ENCODE measurements around the gene SPANXB1. TPM values are rescaled to one million over a fixed set of nuclear protein-coding genes. Genes with fewer than 3 reads are reported as not detected.
"Not testable (repeated sequence)": the region's sequence is repeated elsewhere in the genome, so short reads cannot be mapped to it uniquely, and the experiment has no call there.

Gene SPANXB1
- total RNA-seq, 1 donor from 2014 or later = not detected

DNA sequence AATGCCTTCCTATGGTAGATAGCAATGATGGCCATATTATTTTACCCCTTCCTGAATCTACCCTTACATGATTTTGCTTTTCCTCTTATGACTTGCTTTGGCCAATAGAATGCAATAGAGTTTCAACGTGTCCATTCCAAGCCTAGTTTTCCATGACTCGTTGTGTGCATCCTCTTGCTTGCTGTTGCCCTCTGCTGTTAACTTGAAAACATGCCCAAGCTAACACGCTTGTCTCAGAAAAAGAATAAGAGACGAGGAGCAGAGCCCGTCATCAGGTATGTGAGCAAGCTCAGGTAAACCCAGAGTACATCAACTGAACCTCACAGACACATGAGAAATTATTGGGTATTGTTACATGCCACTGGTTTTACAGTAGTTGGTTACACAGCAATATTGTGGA is 49.7 kb downstream of the SPANXB1 start:
- H3K9me3 Mint-ChIP-seq; H3K27me3 Mint-ChIP-seq (ENCODE audit: low read depth); H3K36me3 Mint-ChIP-seq (ENCODE audit: low read depth); H3K4me1 Mint-ChIP-seq; H3K4me3 Mint-ChIP-seq; DNase-seq (ENCODE audit: low read depth, low spot score); H3K27ac Mint-ChIP-seq (ENCODE audit: unreplicated experiment): not testable (repeated sequence)
- TF ChIP-seq, protein P1, sequence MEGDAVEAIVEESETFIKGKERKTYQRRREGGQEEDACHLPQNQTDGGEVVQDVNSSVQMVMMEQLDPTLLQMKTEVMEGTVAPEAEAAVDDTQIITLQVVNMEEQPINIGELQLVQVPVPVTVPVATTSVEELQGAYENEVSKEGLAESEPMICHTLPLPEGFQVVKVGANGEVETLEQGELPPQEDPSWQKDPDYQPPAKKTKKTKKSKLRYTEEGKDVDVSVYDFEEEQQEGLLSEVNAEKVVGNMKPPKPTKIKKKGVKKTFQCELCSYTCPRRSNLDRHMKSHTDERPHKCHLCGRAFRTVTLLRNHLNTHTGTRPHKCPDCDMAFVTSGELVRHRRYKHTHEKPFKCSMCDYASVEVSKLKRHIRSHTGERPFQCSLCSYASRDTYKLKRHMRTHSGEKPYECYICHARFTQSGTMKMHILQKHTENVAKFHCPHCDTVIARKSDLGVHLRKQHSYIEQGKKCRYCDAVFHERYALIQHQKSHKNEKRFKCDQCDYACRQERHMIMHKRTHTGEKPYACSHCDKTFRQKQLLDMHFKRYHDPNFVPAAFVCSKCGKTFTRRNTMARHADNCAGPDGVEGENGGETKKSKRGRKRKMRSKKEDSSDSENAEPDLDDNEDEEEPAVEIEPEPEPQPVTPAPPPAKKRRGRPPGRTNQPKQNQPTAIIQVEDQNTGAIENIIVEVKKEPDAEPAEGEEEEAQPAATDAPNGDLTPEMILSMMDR (conservative IDR thresholded peaks at IDR 0.05) = peak; percentile 25

Other genes with a start within 250 kb of the SPANXB1 start
- gene LDOC1, start 174.5 kb downstream of the SPANXB1 start, total RNA-seq = 26.8 and 27.3 TPM in 2 replicates
- not detected in 2 replicates for gene SPANXC, start 239.9 kb downstream of the SPANXB1 start, total RNA-seq